ENCODE measurements around the gene DUSP8.

DNA sequence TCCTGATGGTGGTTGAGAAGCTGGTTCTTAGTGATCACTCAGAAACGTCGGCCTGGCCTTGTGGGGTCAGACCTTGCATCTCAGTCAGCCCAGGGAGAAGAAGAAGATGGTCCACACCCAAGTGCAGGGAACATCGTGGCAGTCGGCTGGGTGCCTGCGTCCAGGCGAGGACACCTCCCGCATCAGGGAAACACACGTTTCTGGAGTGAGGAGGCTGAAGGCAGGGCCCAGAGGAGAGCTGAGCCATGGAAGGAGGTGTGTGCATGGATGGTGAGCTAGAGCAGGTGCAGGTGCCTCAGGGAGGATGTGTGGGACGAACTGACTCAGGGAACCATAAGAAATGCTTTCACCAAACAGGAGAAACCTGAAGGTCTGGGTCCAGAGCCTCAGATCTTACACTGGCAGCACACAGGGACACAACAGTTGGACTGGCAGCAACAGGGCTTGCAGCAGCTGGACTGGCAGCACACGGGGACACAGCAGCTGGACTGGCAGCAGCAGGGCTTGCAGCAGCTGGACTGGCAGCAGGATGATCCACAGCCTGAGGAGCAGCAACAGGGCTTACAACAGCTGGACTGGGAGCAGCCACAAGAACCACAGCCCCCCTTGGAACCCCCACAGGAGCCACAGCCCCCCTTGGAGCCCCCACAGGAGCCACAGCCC, 25.4 kb upstream of the DUSP8 start:
- TF ChIP-seq, protein P1, sequence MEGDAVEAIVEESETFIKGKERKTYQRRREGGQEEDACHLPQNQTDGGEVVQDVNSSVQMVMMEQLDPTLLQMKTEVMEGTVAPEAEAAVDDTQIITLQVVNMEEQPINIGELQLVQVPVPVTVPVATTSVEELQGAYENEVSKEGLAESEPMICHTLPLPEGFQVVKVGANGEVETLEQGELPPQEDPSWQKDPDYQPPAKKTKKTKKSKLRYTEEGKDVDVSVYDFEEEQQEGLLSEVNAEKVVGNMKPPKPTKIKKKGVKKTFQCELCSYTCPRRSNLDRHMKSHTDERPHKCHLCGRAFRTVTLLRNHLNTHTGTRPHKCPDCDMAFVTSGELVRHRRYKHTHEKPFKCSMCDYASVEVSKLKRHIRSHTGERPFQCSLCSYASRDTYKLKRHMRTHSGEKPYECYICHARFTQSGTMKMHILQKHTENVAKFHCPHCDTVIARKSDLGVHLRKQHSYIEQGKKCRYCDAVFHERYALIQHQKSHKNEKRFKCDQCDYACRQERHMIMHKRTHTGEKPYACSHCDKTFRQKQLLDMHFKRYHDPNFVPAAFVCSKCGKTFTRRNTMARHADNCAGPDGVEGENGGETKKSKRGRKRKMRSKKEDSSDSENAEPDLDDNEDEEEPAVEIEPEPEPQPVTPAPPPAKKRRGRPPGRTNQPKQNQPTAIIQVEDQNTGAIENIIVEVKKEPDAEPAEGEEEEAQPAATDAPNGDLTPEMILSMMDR (IDR thresholded peaks at IDR 0.05; ENCODE audit: insufficient read depth, low read length, poor library complexity, severe bottlenecking): no peak
- TF ChIP-seq EZH2phosphoT487 (conservative IDR thresholded peaks at IDR 0.05; ENCODE audit: low read length): no peak

Measured in SU-DHL-6 (cell line).